HEK293 (cell line): ENCODE data around the gene ZNF530.
A peak's percentile ranks its signal among the peaks of the same experiment; 100 is the strongest.

ENCODE experiments used
- CTCF ChIA-PET: fragments of 350-600 bp; formaldehyde crosslinking; extraction: SDS; loops from one replicate; lab custom pipeline; 2021; ENCODE audit warnings: antibody characterized with exemption; lab: Yijun Ruan, JAX
- POLR2A ChIA-PET: fragments of 300-600 bp; formaldehyde crosslinking; extraction: SDS; loops from one replicate; lab custom pipeline; 2020; ENCODE audit warnings: antibody characterized with exemption, inconsistent platforms; lab: Yijun Ruan, JAX
- H3K27ac ChIP-seq: fragments of 200-500 bp; sonication (Bioruptor generic); 2 replicates; pipeline ENCODE4 v1.5.1; 2014; ENCODE audit warnings: low read depth, low read length, control low read depth, inconsistent platforms; ENCODE audit errors: extremely low read depth
- H3K36me3 ChIP-seq, 2 experiments: fragments of 200-500 bp in 1 of 2; sonication (Bioruptor generic) in 1 of 2; 1 replicate in 1 of 2; 2 replicates in 1 of 2; pipeline ENCODE4 v1.5.1; 2014 to 2017; ENCODE audit warnings: inconsistent platforms in 2 of 2, low read length in 2 of 2; ENCODE audit not compliant: control insufficient read depth in 2 of 2, insufficient read depth in 1 of 2
- H3K4me1 ChIP-seq: fragments of 200-500 bp; sonication (Bioruptor generic); 2 replicates; pipeline ENCODE4 v1.5.1; 2014; ENCODE audit warnings: mild to moderate bottlenecking, low read length, inconsistent platforms; ENCODE audit not compliant: control insufficient read depth, insufficient read depth
- H3K4me3 ChIP-seq: 2 replicates; pipeline ENCODE4 v1.5.1; 2011; ENCODE audit warnings: low read depth, mild to moderate bottlenecking, control low read depth, low read length, moderate library complexity
- H3K9me3 ChIP-seq: fragments of 200-500 bp; sonication (Bioruptor generic); 2 replicates; pipeline ENCODE4 v1.5.1; 2014; ENCODE audit warnings: low read depth, low read length, inconsistent platforms; ENCODE audit not compliant: control insufficient read depth, insufficient read depth
- BCL11A ChIP-seq: fragments of 450-650 bp; formaldehyde crosslinking; IDR thresholded peaks from 2 replicates; pipeline ENCODE4 v1.5.1; 2016; ENCODE audit warnings: low read depth, missing biosample characterization, missing genetic modification characterization
- GFI1B ChIP-seq: fragments of 450-650 bp; formaldehyde crosslinking; IDR thresholded peaks from 2 replicates; pipeline ENCODE4 v1.5.1; 2016; ENCODE audit warnings: missing biosample characterization, missing genetic modification characterization
- KLF7 ChIP-seq: fragments of 450-650 bp; formaldehyde crosslinking; IDR thresholded peaks from 2 replicates; pipeline ENCODE4 v1.5.1; 2016; ENCODE audit warnings: missing biosample characterization, missing genetic modification characterization, borderline replicate concordance
- SP3 ChIP-seq: fragments of 450-650 bp; formaldehyde crosslinking; IDR thresholded peaks from 2 replicates; pipeline ENCODE4 v1.5.1; 2016; ENCODE audit warnings: missing biosample characterization, missing genetic modification characterization
- TRIM28 ChIP-seq: IDR thresholded peaks from 2 replicates; pipeline ENCODE4 v1.6.1; 2011; ENCODE audit warnings: low read length, control low read depth, borderline replicate concordance
- ZNF112 ChIP-seq: fragments of 450-650 bp; formaldehyde crosslinking; IDR thresholded peaks from 2 replicates; pipeline ENCODE4 v1.5.0; 2017; ENCODE audit warnings: missing biosample characterization, missing genetic modification characterization
- ZNF132 ChIP-seq: fragments of 450-650 bp; formaldehyde crosslinking; IDR thresholded peaks from 2 replicates; pipeline ENCODE4 v1.5.1; 2017; ENCODE audit warnings: missing biosample characterization, missing genetic modification characterization, borderline replicate concordance
- ZNF391 ChIP-seq: fragments of 450-650 bp; formaldehyde crosslinking; IDR thresholded peaks from 2 replicates; pipeline ENCODE4 v1.5.1; 2016; ENCODE audit warnings: low read depth, missing biosample characterization, missing genetic modification characterization, borderline replicate concordance
- ZNF518A ChIP-seq: fragments of 450-650 bp; formaldehyde crosslinking; conservative IDR thresholded peaks from 2 replicates; pipeline ENCODE4 v1.5.1; 2016; ENCODE audit warnings: low read depth, missing biosample characterization, missing genetic modification characterization
- ZNF654 ChIP-seq: fragments of 450-650 bp; formaldehyde crosslinking; IDR thresholded peaks from 2 replicates; pipeline ENCODE4 v1.5.1; 2016; ENCODE audit warnings: low read depth, missing biosample characterization, missing genetic modification characterization
- TF ChIP-seq, protein P1 (sequence below): fragments of 450-650 bp; formaldehyde crosslinking; IDR thresholded peaks from 2 replicates; pipeline ENCODE4 v1.5.1; 2016; ENCODE audit warnings: missing biosample characterization, missing genetic modification characterization
- TF ChIP-seq, protein P2 (sequence below): fragments of 450-650 bp; formaldehyde crosslinking; IDR thresholded peaks from 2 replicates; pipeline ENCODE4 v1.5.1; 2016; ENCODE audit warnings: missing biosample characterization, missing genetic modification characterization
- TF ChIP-seq, protein P3 (sequence below): fragments of 450-650 bp; IDR thresholded peaks from 2 replicates; pipeline ENCODE4 v1.5.1; 2018; ENCODE audit warnings: missing biosample characterization, mild to moderate bottlenecking, missing genetic modification characterization
- TF ChIP-seq, protein P4 (sequence below): IDR thresholded peaks from 2 replicates; pipeline ENCODE4 v1.6.1; 2011; ENCODE audit warnings: mild to moderate bottlenecking, low read depth, low read length, borderline replicate concordance

The ZNF530 gene

GRCh38 chr19:57620673-57621348 lies 21.1 kb downstream of the ZNF530 start (continued):
- TF ChIP-seq, protein P1, sequence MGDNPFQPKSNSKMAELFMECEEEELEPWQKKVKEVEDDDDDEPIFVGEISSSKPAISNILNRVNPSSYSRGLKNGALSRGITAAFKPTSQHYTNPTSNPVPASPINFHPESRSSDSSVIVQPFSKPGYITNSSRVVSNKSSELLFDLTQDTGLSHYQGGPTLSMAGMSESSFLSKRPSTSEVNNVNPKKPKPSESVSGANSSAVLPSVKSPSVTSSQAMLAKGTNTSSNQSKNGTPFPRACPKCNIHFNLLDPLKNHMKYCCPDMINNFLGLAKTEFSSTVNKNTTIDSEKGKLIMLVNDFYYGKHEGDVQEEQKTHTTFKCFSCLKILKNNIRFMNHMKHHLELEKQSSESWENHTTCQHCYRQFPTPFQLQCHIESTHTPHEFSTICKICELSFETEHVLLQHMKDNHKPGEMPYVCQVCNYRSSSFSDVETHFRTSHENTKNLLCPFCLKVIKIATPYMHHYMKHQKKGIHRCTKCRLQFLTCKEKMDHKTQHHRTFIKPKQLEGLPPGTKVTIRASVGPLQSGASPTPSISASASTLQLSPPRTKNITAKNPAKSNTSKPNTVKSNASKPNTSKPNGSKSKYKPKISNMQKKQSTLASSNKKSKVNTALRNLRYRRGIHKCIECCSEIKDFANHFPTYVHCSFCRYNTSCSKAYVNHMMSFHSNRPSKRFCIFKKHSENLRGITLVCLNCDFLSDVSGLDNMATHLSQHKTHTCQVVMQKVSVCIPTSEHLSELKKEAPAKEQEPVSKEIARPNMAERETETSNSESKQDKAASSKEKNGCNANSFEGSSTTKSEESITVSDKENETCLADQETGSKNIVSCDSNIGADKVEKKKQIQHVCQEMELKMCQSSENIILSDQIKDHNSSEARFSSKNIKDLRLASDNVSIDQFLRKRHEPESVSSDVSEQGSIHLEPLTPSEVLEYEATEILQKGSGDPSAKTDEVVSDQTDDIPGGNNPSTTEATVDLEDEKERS (tag by site-specific recombination) = peak; percentile 89
- TF ChIP-seq ZNF518A (tag by site-specific recombination) = peak; percentile 38; the same call in 1 of the 2 replicates
- no peak for TF ChIP-seq GFI1B (tag by site-specific recombination)
- TF ChIP-seq KLF7 = no peak
- TF ChIP-seq TRIM28 = peak; percentile 99
- TF ChIP-seq, protein P2, sequence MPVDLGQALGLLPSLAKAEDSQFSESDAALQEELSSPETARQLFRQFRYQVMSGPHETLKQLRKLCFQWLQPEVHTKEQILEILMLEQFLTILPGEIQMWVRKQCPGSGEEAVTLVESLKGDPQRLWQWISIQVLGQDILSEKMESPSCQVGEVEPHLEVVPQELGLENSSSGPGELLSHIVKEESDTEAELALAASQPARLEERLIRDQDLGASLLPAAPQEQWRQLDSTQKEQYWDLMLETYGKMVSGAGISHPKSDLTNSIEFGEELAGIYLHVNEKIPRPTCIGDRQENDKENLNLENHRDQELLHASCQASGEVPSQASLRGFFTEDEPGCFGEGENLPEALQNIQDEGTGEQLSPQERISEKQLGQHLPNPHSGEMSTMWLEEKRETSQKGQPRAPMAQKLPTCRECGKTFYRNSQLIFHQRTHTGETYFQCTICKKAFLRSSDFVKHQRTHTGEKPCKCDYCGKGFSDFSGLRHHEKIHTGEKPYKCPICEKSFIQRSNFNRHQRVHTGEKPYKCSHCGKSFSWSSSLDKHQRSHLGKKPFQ (tag by site-specific recombination) = peak; percentile 73
- TF ChIP-seq SP3 (tag by site-specific recombination) = no peak

DNA sequence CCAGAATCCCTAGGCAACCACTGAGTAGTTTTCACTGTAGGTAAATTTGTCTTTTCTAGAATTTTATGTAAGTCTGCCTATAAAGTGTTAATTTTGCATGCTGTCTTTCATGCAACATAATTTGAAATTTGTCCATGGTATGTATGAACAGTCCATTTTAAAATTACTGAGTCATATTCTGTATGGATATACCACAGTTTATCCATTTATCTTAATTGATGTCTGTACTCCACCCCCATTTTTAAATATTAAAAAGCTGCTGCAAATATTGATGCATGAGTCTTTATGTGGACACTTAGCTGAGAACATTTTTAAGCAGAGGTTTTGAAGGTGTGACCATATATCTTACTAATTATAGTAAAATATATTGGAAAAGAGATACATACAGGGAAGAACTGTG lies 23.4 kb downstream of the ZNF530 start:
- Histone ChIP-seq H3K4me1 (no peaks in the 10 kb centered on the region), H3K36me3 (peaks cover 32 to 67% of the 10 kb centered on the region in 2 experiments)
- CTCF ChIA-PET = interaction anchor here (0.7 to 1.0 kb wide), 2 partner anchors 95 to 280 kb away, joined by 3 read pairs; no protein-coding TSS in a partner anchor

More for the DNA sequence above, 23.4 kb downstream of the ZNF530 start:
- Histone ChIP-seq H3K4me3 (no peak overlapping the region), H3K27ac (no peak overlapping the region), H3K9me3 (peaks cover 19% of the 10 kb centered on the region)
- POLR2A ChIA-PET = no interaction called here
- no peak for TF ChIP-seq ZNF132 (tag by site-specific recombination)
- TF ChIP-seq ZNF112 (tag by site-specific recombination) = no peak
- TF ChIP-seq, protein P3, sequence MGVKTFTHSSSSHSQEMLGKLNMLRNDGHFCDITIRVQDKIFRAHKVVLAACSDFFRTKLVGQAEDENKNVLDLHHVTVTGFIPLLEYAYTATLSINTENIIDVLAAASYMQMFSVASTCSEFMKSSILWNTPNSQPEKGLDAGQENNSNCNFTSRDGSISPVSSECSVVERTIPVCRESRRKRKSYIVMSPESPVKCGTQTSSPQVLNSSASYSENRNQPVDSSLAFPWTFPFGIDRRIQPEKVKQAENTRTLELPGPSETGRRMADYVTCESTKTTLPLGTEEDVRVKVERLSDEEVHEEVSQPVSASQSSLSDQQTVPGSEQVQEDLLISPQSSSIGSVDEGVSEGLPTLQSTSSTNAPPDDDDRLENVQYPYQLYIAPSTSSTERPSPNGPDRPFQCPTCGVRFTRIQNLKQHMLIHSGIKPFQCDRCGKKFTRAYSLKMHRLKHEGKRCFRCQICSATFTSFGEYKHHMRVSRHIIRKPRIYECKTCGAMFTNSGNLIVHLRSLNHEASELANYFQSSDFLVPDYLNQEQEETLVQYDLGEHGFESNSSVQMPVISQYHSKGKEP (tag by site-specific recombination) = no peak
- TF ChIP-seq ZNF391 (tag by site-specific recombination) = no peak
- TF ChIP-seq, protein P4, sequence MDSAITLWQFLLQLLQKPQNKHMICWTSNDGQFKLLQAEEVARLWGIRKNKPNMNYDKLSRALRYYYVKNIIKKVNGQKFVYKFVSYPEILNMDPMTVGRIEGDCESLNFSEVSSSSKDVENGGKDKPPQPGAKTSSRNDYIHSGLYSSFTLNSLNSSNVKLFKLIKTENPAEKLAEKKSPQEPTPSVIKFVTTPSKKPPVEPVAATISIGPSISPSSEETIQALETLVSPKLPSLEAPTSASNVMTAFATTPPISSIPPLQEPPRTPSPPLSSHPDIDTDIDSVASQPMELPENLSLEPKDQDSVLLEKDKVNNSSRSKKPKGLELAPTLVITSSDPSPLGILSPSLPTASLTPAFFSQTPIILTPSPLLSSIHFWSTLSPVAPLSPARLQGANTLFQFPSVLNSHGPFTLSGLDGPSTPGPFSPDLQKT = no peak
- no peak for TF ChIP-seq ZNF654
- no peak for TF ChIP-seq BCL11A (tag by site-specific recombination)
